OCI-LY1 (cell line): ENCODE data around the gene SLC13A1.

Experiments used
- CTCF ChIP-seq: fragments of 200-600 bp; sonication (generic), shearing (Covaris generic); IDR thresholded peaks from 2 replicates; pipeline ENCODE4 v1.5.1; 2017; ENCODE audit warnings: mild to moderate bottlenecking, antibody characterized with exemption, low read length, moderate library complexity, mixed read lengths
- EZH2 ChIP-seq: fragments of 200-600 bp; sonication (generic), shearing (Covaris generic); IDR thresholded peaks from 2 replicates; pipeline ENCODE4 v1.8.0; 2017; ENCODE audit warnings: borderline replicate concordance, mixed run types, mild to moderate bottlenecking, antibody characterized with exemption, low read length, moderate library complexity, mixed read lengths

DNA sequence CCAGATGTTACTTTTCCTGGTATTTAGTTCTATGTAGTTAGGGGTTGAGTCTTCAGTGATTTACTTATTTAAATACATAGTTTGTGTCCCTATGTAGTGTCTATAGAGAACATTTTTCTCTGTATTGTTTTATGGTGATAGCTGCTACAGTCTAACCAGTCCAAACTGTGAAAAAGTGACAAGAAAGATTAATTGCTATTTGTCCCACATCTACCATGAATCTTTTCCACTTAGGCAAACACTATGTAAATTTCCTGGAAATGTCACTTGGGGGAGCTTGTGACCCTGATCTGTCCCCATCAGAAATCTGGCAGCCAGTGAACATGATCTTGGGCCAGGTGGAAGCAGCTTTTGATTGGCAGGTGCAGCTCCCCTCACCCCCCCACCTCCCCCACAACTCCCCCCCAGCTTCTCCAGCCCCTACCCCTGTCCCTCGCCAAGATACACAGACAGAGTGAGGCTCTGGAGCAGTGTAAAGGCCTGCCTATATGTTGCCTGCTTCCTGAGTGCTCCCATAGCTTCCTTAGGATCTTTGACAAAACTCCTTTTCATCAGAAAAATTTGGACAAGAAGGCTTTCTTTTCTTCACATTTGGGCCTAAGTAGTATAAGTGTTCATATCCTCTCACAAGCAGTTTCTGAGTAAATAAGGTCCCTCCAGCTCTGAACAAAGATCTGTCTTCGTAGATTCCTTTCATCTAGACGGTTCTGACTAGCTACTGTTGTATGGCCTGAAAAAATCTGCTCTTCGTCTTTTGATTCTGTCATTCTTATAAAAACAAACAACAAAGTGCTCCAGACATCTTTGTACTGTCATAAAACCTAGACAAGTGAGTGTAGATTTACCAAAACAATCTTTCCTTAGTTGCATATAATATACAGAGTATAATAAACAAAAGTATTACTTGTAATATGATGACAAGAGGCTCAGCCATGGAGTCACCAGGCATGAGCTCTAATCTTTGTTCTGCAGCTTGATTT, 31.5 kb upstream of the SLC13A1 start:
- no peak for TF ChIP-seq CTCF
- TF ChIP-seq EZH2, result no peak
